PC-9 (cell line): Measurements from ENCODE around the gene PGC. TPM values are rescaled to one million over a fixed set of nuclear protein-coding genes. Genes with fewer than 3 reads are reported as not detected.

ENCODE experiments used
- BruUV-seq: library from RNA; stranded (reverse); fragments of 400-500 nt; replicated peaks from 2 replicates; lab custom pipeline; 2021; lab: Mats Ljungman, UMichigan
- CTCF ChIA-PET: fragments of 300-600 bp; sonication (Branson Sonifier 250); formaldehyde crosslinking; loops from one replicate; lab custom pipeline; 2022; ENCODE audit warnings: antibody characterized with exemption; lab: Charles Lee
- POLR2A ChIA-PET: fragments of 300-600 bp; sonication (Branson Sonifier 250); formaldehyde crosslinking; loops from one replicate; lab custom pipeline; 2022; ENCODE audit warnings: antibody characterized with exemption; ENCODE audit not compliant: unreplicated experiment; lab: Charles Lee
- DNase-seq, 2 experiments: peaks; one replicate each; pipeline versions ENCODE4 v3.0.0 to v3.0.0-alpha.2; 2015 to 2022; ENCODE audit warnings: mixed read lengths in 1 of 2
- H2AFZ ChIP-seq: fragments of 200-600 bp; sonication (generic); 2 replicates; pipeline ENCODE4 v1.8.1; 2017; ENCODE audit warnings: antibody characterized with exemption
- H3F3A ChIP-seq: fragments of 200-600 bp; sonication (generic); 2 replicates; pipeline ENCODE4 v1.8.1; 2017; ENCODE audit warnings: antibody characterized with exemption, mild to moderate bottlenecking, low read depth; ENCODE audit not compliant: insufficient read depth
- H3K27ac ChIP-seq: fragments of 200-600 bp; sonication (generic); 2 replicates; pipeline ENCODE4 v1.6.1; 2016; ENCODE audit warnings: mixed run types
- H3K27me3 ChIP-seq: fragments of 200-600 bp; sonication (generic); 2 replicates; pipeline ENCODE4 v1.6.1; 2016; ENCODE audit warnings: low read depth, mixed run types; ENCODE audit not compliant: insufficient read depth
- H3K36me3 ChIP-seq: fragments of 200-600 bp; sonication (generic); 2 replicates; pipeline ENCODE4 v1.6.1; 2016; ENCODE audit warnings: low read depth, mixed run types
- H3K4me1 ChIP-seq: fragments of 200-600 bp; sonication (generic); replicated peaks from 2 replicates; pipeline ENCODE4 v1.6.1; 2016; ENCODE audit warnings: mixed run types; ENCODE audit not compliant: insufficient read depth
- H3K4me2 ChIP-seq: fragments of 200-600 bp; sonication (generic); 2 replicates; pipeline ENCODE4 v1.6.1; 2017; ENCODE audit warnings: mixed run types
- H3K4me3 ChIP-seq: fragments of 200-600 bp; sonication (generic); 2 replicates; pipeline ENCODE4 v1.6.1; 2016; ENCODE audit warnings: mixed run types
- H3K79me2 ChIP-seq: fragments of 200-600 bp; sonication (generic); 2 replicates; pipeline ENCODE4 v1.6.1; 2017; ENCODE audit warnings: low read depth, mixed run types
- H3K9me2 ChIP-seq: fragments of 200-600 bp; sonication (generic); 2 replicates; pipeline ENCODE4 v1.8.1; 2017; ENCODE audit warnings: mild to moderate bottlenecking; ENCODE audit not compliant: insufficient read depth
- H3K9me3 ChIP-seq: fragments of 200-600 bp; sonication (generic); 2 replicates; pipeline ENCODE4 v1.8.1; 2016; ENCODE audit warnings: low read depth; ENCODE audit not compliant: insufficient read depth
- H4K20me1 ChIP-seq: fragments of 200-600 bp; sonication (generic); 2 replicates; pipeline ENCODE4 v1.8.1; 2017; ENCODE audit not compliant: insufficient read depth
- EZH2 ChIP-seq: fragments of 200-600 bp; sonication (generic); IDR thresholded peaks from 2 replicates; pipeline ENCODE4 v1.8.0; 2017; ENCODE audit warnings: antibody characterized with exemption, low read depth
- intact Hi-C: fragments of 100-400 bp; cut with micrococcal nuclease; formaldehyde crosslinking; loops from one replicate; pipeline ENCODE4 v1.10.0; 2022; ENCODE audit not compliant: unreplicated experiment
- total RNA-seq: library from RNA; stranded (reverse); gene quantifications from 2 replicates; pipeline ENCODE4 v1.2.3, GENCODE V29; 2021
- TF ChIP-seq, protein P1 (sequence below): fragments of 200-600 bp; sonication (generic); conservative IDR thresholded peaks from 2 replicates; pipeline ENCODE4 v1.6.1; 2017; ENCODE audit warnings: mixed run types, antibody characterized with exemption, mild to moderate bottlenecking, moderate library complexity

PGC gene
- total RNA-seq, 1 experiment from 2014 or later, result not detected

GRCh38 chr6:41720783-41721182, 26.4 kb downstream of the PGC start:
- Histone ChIP-seq H3K27ac (no peak overlapping the region), H3K4me3 (no peak overlapping the region), H3K27me3 (no peaks in the 10 kb centered on the region), H2AFZ (no peak overlapping the region), H4K20me1 (no peaks in the 10 kb centered on the region), H3K79me2 (no peaks in the 10 kb centered on the region), H3F3A (peaks cover 7% of the 10 kb centered on the region; the same call in 1 of the 2 replicates), H3K4me2 (no peak overlapping the region), H3K36me3 (no peaks in the 10 kb centered on the region), H3K9me2 (no peaks in the 10 kb centered on the region), H3K9me3 (no peaks in the 10 kb centered on the region), H3K4me1 (peaks cover 17% of the 10 kb centered on the region)
- intact Hi-C loops, result no loop called here
- CTCF ChIA-PET, result no interaction called here
- POLR2A ChIA-PET, result no interaction called here
- no peak for TF ChIP-seq EZH2
- TF ChIP-seq, protein P1, sequence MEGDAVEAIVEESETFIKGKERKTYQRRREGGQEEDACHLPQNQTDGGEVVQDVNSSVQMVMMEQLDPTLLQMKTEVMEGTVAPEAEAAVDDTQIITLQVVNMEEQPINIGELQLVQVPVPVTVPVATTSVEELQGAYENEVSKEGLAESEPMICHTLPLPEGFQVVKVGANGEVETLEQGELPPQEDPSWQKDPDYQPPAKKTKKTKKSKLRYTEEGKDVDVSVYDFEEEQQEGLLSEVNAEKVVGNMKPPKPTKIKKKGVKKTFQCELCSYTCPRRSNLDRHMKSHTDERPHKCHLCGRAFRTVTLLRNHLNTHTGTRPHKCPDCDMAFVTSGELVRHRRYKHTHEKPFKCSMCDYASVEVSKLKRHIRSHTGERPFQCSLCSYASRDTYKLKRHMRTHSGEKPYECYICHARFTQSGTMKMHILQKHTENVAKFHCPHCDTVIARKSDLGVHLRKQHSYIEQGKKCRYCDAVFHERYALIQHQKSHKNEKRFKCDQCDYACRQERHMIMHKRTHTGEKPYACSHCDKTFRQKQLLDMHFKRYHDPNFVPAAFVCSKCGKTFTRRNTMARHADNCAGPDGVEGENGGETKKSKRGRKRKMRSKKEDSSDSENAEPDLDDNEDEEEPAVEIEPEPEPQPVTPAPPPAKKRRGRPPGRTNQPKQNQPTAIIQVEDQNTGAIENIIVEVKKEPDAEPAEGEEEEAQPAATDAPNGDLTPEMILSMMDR, result no peak
- no TSS peak for BruUV-seq
- no peak for DNase-seq

DNA sequence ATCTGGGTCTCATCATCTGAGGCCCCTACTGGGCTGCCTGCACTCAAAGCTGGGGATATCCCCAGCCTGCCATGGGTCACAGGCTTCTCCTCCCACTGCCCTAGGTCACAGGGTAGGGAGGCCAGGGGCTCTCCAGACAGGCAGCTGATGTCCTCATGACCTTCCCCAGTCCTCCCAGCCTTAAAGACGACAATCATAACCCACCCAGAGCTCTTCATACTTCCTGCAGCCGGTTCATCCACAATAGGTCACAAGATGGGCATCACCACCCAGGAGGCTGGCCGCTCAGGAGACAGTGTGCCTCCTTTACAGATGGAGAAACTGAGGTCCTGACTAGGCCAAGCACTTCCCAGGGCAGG, 27.0 kb downstream of the PGC start:
- TF ChIP-seq, protein P1, result no peak
- no peak for TF ChIP-seq EZH2
- ChIA-PET POLR2A (no interaction called here), CTCF (interaction anchor here (0.7 kb wide), 1 partner anchor 116 kb away, joined by 3 read pairs; no protein-coding TSS in a partner anchor)
- Histone ChIP-seq H3K9me3 (no peaks in the 10 kb centered on the region), H2AFZ (no peak overlapping the region), H3F3A (peaks cover 7% of the 10 kb centered on the region; the same call in 1 of the 2 replicates), H4K20me1 (no peaks in the 10 kb centered on the region), H3K36me3 (no peaks in the 10 kb centered on the region), H3K27ac (no peak overlapping the region), H3K9me2 (no peaks in the 10 kb centered on the region), H3K4me1 (peaks cover 17% of the 10 kb centered on the region), H3K4me2 (no peak overlapping the region), H3K79me2 (no peaks in the 10 kb centered on the region), H3K4me3 (no peak overlapping the region), H3K27me3 (no peaks in the 10 kb centered on the region)
- DNase-seq, result no peak
- BruUV-seq, result no TSS peak
- intact Hi-C loops, result no loop called here

DNA sequence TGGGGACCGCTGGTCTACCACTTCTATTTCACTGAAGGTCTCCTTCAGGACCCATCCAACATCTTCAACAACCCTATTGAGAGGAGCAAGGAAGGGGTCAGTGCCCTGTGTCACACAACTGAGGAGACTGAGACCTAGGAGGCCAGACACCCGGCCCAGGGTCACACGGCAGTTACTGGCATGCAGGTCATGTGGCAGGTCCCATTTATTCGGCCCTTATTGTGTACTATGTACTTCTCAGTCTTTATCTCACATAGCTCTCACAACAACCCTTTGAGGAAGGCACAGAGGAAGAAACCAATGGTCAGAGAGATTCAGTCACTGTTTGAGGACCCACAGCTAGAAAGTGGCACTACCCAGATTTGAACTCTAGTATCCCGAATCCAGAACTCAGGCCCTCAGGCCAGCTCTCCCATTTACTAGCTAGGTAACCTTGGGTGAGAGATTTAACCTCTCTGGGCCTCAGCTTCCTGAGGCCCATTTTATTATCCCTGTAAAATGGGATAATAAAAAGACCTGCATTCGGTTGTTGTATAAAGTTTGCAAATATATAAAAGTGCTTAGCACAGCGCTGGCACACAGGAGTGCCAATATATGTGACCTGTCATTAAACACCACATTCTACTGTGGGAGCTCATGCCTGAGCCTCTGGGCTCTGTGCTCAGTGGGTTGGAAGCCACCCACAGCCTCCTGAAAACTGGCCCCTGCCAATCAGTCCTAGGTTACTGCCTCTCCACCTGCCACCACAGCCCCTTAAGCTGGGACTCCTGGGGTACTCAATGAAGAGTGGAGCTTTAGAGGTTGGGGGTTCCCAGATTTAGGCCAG, 27.5 kb downstream of the PGC start:
- H3K27ac ChIP-seq, result no peak overlapping the region
- DNase-seq, result no peak
- no TSS peak for BruUV-seq
- H3K4me2 ChIP-seq, result no peak overlapping the region
- ChIA-PET CTCF (interaction anchor here (0.7 kb wide), 1 partner anchor 115 kb away, joined by 3 read pairs; no protein-coding TSS in a partner anchor), POLR2A (no interaction called here)
- no peak for TF ChIP-seq EZH2
- TF ChIP-seq, protein P1, result no peak
- peaks cover 20% of the 10 kb centered on the region for H3K4me1 ChIP-seq
- intact Hi-C loops, result no loop called here
- H3K9me2 ChIP-seq, result no peaks in the 10 kb centered on the region
- H3F3A ChIP-seq, result peaks cover 7% of the 10 kb centered on the region; the same call in 1 of the 2 replicates
- H3K27me3 ChIP-seq, result no peaks in the 10 kb centered on the region
- no peak overlapping the region for H3K4me3 ChIP-seq
- H3K9me3 ChIP-seq, result no peaks in the 10 kb centered on the region
- H4K20me1 ChIP-seq, result no peaks in the 10 kb centered on the region
- no peaks in the 10 kb centered on the region for H3K79me2 ChIP-seq
- H2AFZ ChIP-seq, result no peak overlapping the region
- H3K36me3 ChIP-seq, result no peaks in the 10 kb centered on the region
